ENCODE results near the gene NRBP1.
A peak's percentile ranks its signal among the peaks of the same experiment; 100 is the strongest.
"Not testable (repeated sequence)": the region's sequence is repeated elsewhere in the genome, so short reads cannot be mapped to it uniquely, and the experiment has no call there.

NRBP1 gene

DNA sequence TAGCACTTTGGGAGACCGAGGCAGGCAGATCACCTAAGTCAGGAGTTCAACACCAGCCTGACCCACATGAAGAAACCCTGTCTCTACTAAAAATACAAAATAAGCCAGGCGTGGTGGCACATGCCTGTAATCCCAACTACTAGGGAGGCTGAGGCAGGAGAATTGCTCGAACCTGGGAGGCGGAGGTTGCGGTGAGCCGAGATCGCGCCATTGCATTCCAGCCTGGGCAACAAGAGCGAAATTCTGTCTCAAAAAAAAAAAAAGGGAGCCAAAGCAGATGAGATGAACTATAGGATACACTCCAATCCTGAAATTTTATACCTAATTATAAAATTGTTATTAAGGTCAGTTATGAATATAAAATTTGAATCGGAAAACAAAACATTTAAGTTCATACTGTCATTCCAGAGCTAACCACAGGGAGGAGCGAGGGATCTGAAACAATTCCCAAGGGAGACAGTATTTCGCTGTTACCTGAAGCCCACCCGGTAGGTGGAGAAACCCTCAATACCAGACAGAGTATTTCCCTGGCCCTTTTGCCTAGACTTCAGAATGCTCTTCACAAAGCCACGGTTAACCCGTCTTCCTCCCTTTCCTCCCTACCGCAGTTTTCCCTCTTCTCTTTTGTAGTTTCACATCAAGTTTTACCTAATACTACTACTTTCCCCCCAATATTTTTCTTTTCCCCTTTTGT lies 20.5 kb upstream of the NRBP1 start:
- DNase-seq (ENCODE audit: low read depth in 1 of 2, low spot score in 1 of 2) = peak in 1 of 2 experiments; percentile 57
- in situ Hi-C loops (cut with HindIII; ENCODE audit: low pct_unique_long_range_greater_than_20kb, low sequenced_read_pairs) = no loop called here

GRCh38 chr2:27408601-27409320 lies 19.7 kb upstream of the NRBP1 start:
- no peak for DNase-seq (ENCODE audit: low read depth in 1 of 2, low spot score in 1 of 2)
- TF ChIP-seq JUND (IDR thresholded peaks at IDR 0.05; ENCODE audit: low read depth) = no peak
- in situ Hi-C loops (cut with HindIII; ENCODE audit: low pct_unique_long_range_greater_than_20kb, low sequenced_read_pairs) = no loop called here

More for the DNA sequence above, 20.5 kb upstream of the NRBP1 start:
- no peak for TF ChIP-seq JUND (IDR thresholded peaks at IDR 0.05; ENCODE audit: low read depth)

- peak; percentile 67 to 93 for DNase-seq (ENCODE audit: low read depth in 1 of 2, low spot score in 1 of 2)
- TF ChIP-seq JUND (IDR thresholded peaks at IDR 0.05; ENCODE audit: low read depth) = no peak
- in situ Hi-C loops (cut with HindIII; ENCODE audit: low pct_unique_long_range_greater_than_20kb, low sequenced_read_pairs) = no loop called here
These were observed 18.9 kb upstream of the NRBP1 start, which contains the start of gene PPM1G for GRCh38 chr2:27409321-27410073. PPM1G (minus strand) TSS chr2:27409591; CDS start chr2:27409422, 169 bp downstream.

- in situ Hi-C loops (cut with HindIII; ENCODE audit: low pct_unique_long_range_greater_than_20kb, low sequenced_read_pairs) = no loop called here
- TF ChIP-seq JUND (IDR thresholded peaks at IDR 0.05; ENCODE audit: low read depth) = no peak
- DNase-seq (ENCODE audit: low read depth in 1 of 2, low spot score in 1 of 2) = no peak
These were observed 15.8 kb upstream of the NRBP1 start for GRCh38 chr2:27412419-27413152.

DNA sequence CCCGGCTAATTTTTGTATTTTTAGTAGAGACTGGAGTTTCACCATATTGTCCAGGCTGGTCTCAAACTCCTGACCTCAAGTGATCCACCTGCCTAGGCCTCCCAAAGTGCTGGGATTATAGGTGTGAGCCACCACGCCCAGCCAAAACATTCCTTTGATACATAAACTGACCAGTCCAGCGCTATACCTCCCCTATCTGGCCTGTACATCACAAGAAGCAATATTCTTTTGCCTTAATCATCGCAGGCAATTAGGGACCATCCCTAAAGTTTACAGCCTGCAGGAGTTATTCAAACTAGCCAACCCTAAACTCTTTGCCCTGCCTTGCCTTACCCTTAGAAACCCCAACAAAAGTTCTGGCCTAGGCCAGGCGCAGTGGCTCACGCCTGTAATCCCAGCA lies 12.3 kb upstream of the NRBP1 start:
- TF ChIP-seq JUND (IDR thresholded peaks at IDR 0.05; ENCODE audit: low read depth) = no peak
- in situ Hi-C loops (cut with HindIII; ENCODE audit: low pct_unique_long_range_greater_than_20kb, low sequenced_read_pairs) = no loop called here
- DNase-seq (ENCODE audit: low read depth in 1 of 2, low spot score in 1 of 2) = no peak

GRCh38 chr2:27420996-27421395 lies 7.4 kb upstream of the NRBP1 start:
- DNase-seq (ENCODE audit: low read depth in 1 of 2, low spot score in 1 of 2) = no peak
- TF ChIP-seq JUND (IDR thresholded peaks at IDR 0.05; ENCODE audit: low read depth) = no peak
- in situ Hi-C loops (cut with HindIII; ENCODE audit: low pct_unique_long_range_greater_than_20kb, low sequenced_read_pairs) = no loop called here

DNA sequence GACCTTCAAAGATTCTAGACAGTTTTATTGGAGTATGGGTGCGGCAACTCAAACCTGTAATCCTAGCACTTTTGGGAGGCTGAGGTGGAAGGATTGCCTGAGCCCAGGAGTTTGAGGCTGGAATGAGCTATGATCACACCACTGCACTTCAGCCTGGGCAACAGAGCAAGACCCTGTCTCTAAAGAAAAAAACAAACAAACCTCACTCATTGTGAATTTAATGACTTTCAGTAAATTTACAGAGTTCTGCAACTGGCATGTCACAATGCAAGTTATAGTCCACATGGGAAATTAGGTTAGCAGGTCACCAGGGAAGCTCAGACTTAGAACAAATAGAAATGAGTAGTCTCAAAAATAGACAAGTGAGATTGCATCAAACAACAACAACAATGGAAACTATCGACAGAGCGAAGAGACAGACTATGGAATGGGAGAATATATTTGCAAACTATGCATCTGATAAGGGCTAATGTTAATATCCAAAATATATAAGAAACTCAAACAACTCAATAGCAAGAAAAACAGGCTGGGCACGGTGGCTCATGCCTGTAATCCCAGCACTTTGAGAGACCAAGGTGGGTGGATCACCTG lies 6.7 kb upstream of the NRBP1 start:
- in situ Hi-C loops (cut with HindIII; ENCODE audit: low pct_unique_long_range_greater_than_20kb, low sequenced_read_pairs) = no loop called here
- no peak for DNase-seq (ENCODE audit: low read depth in 1 of 2, low spot score in 1 of 2)
- no peak for TF ChIP-seq JUND (IDR thresholded peaks at IDR 0.05; ENCODE audit: low read depth)

GRCh38 chr2:27422958-27423357 lies 5.5 kb upstream of the NRBP1 start:
- in situ Hi-C loops (cut with HindIII; ENCODE audit: low pct_unique_long_range_greater_than_20kb, low sequenced_read_pairs) = no loop called here
- no peak for TF ChIP-seq JUND (IDR thresholded peaks at IDR 0.05; ENCODE audit: low read depth)
- DNase-seq (ENCODE audit: low read depth in 1 of 2, low spot score in 1 of 2) = no peak

- in situ Hi-C loops (cut with HindIII; ENCODE audit: low pct_unique_long_range_greater_than_20kb, low sequenced_read_pairs); DNase-seq (ENCODE audit: low read depth in 1 of 2, low spot score in 1 of 2): not testable (repeated sequence)
These were observed 3.4 kb upstream of the NRBP1 start for GRCh38 chr2:27425039-27425438.

DNA sequence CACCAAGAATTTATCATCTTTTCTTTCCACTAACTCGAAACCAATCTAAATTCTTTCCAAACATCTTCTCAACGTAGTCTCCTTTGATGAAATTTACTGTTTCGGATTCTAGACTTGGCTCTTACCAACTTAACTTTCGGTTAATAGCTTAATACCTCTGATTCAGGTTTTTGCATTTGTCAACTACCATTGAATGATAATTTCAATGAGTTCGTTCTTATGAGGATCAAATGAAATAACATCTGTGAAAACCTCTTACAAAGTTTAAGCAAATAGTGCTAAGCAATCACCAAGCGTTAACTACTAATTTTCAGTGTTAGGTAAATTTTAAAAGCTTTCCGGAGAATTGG lies 593 bp upstream of the NRBP1 start:
- in situ Hi-C loops (cut with HindIII; ENCODE audit: low pct_unique_long_range_greater_than_20kb, low sequenced_read_pairs) = no loop called here
- DNase-seq (ENCODE audit: low read depth in 1 of 2, low spot score in 1 of 2) = no peak
- no peak for TF ChIP-seq JUND (IDR thresholded peaks at IDR 0.05; ENCODE audit: low read depth)

DNA sequence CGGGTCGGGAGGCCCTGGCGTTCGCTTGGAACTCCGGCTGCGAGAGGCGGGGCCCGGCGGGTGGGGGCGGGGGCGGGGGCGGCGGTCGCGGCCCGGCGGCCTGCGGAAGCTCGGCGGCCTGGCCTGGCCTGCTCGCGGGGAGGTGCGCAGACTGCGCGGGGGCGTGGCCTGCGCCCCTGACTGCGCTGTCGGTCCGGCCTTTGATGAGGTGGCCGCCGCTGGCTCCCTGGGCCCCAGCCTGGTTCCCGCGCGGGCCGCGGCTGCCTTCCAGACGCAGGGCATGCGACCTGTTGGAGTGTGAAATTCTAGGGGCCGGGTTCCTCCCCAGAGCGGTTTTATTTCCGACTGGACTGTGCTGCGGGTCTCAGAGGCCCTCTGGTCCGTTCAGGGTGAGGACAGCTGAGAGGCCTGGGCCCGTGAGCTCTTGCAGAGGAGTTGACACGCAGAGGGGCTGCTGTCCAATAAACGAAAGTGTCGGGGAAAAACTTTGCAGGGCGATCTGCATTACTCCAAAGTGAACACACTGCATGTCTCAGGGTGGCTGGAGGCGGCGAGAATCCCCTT lies 629 bp downstream of the NRBP1 start:
- in situ Hi-C loops (cut with HindIII; ENCODE audit: low pct_unique_long_range_greater_than_20kb, low sequenced_read_pairs) = no loop called here
- no peak for TF ChIP-seq JUND (IDR thresholded peaks at IDR 0.05; ENCODE audit: low read depth)
- DNase-seq (ENCODE audit: low read depth in 1 of 2, low spot score in 1 of 2) = peak; percentile 58 to 79

GRCh38 chr2:27431395-27431794 lies 3.0 kb downstream of the NRBP1 start:
- no peak for DNase-seq (ENCODE audit: low read depth in 1 of 2, low spot score in 1 of 2)
- TF ChIP-seq JUND (IDR thresholded peaks at IDR 0.05; ENCODE audit: low read depth) = no peak
- in situ Hi-C loops (cut with HindIII; ENCODE audit: low pct_unique_long_range_greater_than_20kb, low sequenced_read_pairs) = no loop called here
